HepG2 (cell line): ENCODE measurements around the gene SFXN5. TPM values are rescaled to one million over a fixed set of nuclear protein-coding genes. Genes with fewer than 3 reads are reported as not detected.

ENCODE experiments used
- ARNT2 ChIP-seq: sonication (generic); formaldehyde crosslinking; IDR thresholded peaks from 2 replicates; pipeline ENCODE4 v1.8.0; 2022; ENCODE audit warnings: mild to moderate bottlenecking, low read depth, missing genetic modification reagents, moderate library complexity
- CAMTA2 ChIP-seq: sonication (generic); formaldehyde crosslinking; IDR thresholded peaks from 2 replicates; pipeline ENCODE4 v1.4.0; 2020; ENCODE audit warnings: mild to moderate bottlenecking, missing genetic modification reagents, borderline replicate concordance
- DBP ChIP-seq: sonication (generic); formaldehyde crosslinking; IDR thresholded peaks from 2 replicates; pipeline ENCODE4 v1.4.0; 2020; ENCODE audit warnings: missing genetic modification reagents; ENCODE audit errors: not compliant biosample characterization
- EHMT2 ChIP-seq: fragments of 200-600 bp; sonication (generic); IDR thresholded peaks from 2 replicates; pipeline ENCODE4 v1.7.0; 2017; ENCODE audit warnings: antibody characterized with exemption, low read depth, low read length, borderline replicate concordance
- MED8 ChIP-seq: sonication (generic); formaldehyde crosslinking; IDR thresholded peaks from 2 replicates; pipeline ENCODE4 v1.8.1; 2023; ENCODE audit warnings: mild to moderate bottlenecking, missing genetic modification reagents; ENCODE audit not compliant: insufficient replicate concordance
- PHF20 ChIP-seq: sonication (generic); formaldehyde crosslinking; IDR thresholded peaks from 2 replicates; pipeline ENCODE4 v1.5.0; 2020; ENCODE audit warnings: mild to moderate bottlenecking, missing genetic modification reagents
- POGK ChIP-seq: sonication (generic); formaldehyde crosslinking; conservative IDR thresholded peaks from 2 replicates; pipeline ENCODE4 v1.8.0; 2022; ENCODE audit warnings: mild to moderate bottlenecking, moderate library complexity, missing genetic modification reagents
- RERE ChIP-seq: IDR thresholded peaks from 2 replicates; pipeline ENCODE4 v1.6.1; 2016; ENCODE audit warnings: low read depth, missing genetic modification reagents, missing compliant biosample characterization
- REXO4 ChIP-seq: sonication (generic); formaldehyde crosslinking; IDR thresholded peaks from 2 replicates; pipeline ENCODE4 v1.8.0; 2022; ENCODE audit warnings: missing genetic modification reagents, mild to moderate bottlenecking, borderline replicate concordance
- RFXAP ChIP-seq: sonication (generic); formaldehyde crosslinking; IDR thresholded peaks from 2 replicates; pipeline ENCODE4 v1.4.0; 2020; ENCODE audit warnings: missing genetic modification reagents, borderline replicate concordance
- SOX6 ChIP-seq, 2 experiments: fragments of 450-650 bp in 1 of 2; sonication (generic) in 1 of 2; formaldehyde crosslinking in 1 of 2; IDR thresholded peaks; 2 replicates each; pipeline versions ENCODE4 v1.4.0 to v1.6.1; 2017 to 2020; ENCODE audit warnings: antibody characterized with exemption in 1 of 2, mild to moderate bottlenecking in 1 of 2, missing genetic modification reagents in 1 of 2
- TGIF2 ChIP-seq: IDR thresholded peaks from 2 replicates; pipeline ENCODE4 v1.6.1; 2016; ENCODE audit warnings: control low read depth, missing compliant biosample characterization
- ZBTB42 ChIP-seq: sonication (generic); formaldehyde crosslinking; IDR thresholded peaks from 2 replicates; pipeline ENCODE4 v1.5.0; 2020; ENCODE audit warnings: mild to moderate bottlenecking, missing genetic modification reagents
- ZNF33A ChIP-seq: sonication (generic); formaldehyde crosslinking; IDR thresholded peaks from 2 replicates; pipeline ENCODE4 v1.5.1; 2020; ENCODE audit warnings: missing genetic modification reagents, mild to moderate bottlenecking, moderate library complexity, borderline replicate concordance
- ZNF7 ChIP-seq: IDR thresholded peaks from 2 replicates; pipeline ENCODE4 v1.6.1; 2016; ENCODE audit warnings: missing biosample characterization, missing genetic modification reagents
- ZNF710 ChIP-seq: sonication (generic); formaldehyde crosslinking; IDR thresholded peaks from 2 replicates; pipeline ENCODE4 v1.5.0; 2020; ENCODE audit warnings: mild to moderate bottlenecking, missing genetic modification reagents, borderline replicate concordance
- polyA plus RNA-seq, 8 experiments: library from polyadenylated mRNA; depleted of rRNA in 3 of 8; stranded (reverse) in 7 of 8; unstranded in 1 of 8; fragments of >200 nt; fragmentation: Illumina TruSeq in 4 of 8; extraction: Trizol in 4 of 8; gene quantifications; 2 replicates each; pipeline versions ENCODE4 v1.2.1 to v1.2.3, GENCODE V29; 2011 to 2016; ENCODE audit warnings: low read depth in 4 of 8, missing spikeins in 1 of 8, mixed read lengths in 1 of 8; ENCODE audit not compliant: insufficient read depth in 1 of 8
- total RNA-seq, 5 experiments: library from RNA; depleted of rRNA; stranded (reverse); fragments of >200 nt; fragmentation: Illumina TruSeq; extraction: Trizol; gene quantifications; 2 replicates each; pipeline ENCODE4 v1.2.3, GENCODE V29; 2016; ENCODE audit warnings: low read depth in 1 of 5
- TF ChIP-seq, protein P1 (sequence below): sonication (generic); formaldehyde crosslinking; IDR thresholded peaks from 2 replicates; pipeline ENCODE4 v1.8.0; 2022; ENCODE audit warnings: mild to moderate bottlenecking, missing genetic modification reagents, moderate library complexity
- TF ChIP-seq, protein P2 (sequence below): sonication (generic); formaldehyde crosslinking; IDR thresholded peaks from 2 replicates; pipeline ENCODE4 v1.4.0; 2020; ENCODE audit warnings: mild to moderate bottlenecking, missing genetic modification reagents

Gene SFXN5
- total and polyA plus RNA-seq, 2 of the 13 experiments (the other 11 are each of a cell fraction or from before 2014, with no cell fraction given): 34.9 to 37.4 TPM

DNA sequence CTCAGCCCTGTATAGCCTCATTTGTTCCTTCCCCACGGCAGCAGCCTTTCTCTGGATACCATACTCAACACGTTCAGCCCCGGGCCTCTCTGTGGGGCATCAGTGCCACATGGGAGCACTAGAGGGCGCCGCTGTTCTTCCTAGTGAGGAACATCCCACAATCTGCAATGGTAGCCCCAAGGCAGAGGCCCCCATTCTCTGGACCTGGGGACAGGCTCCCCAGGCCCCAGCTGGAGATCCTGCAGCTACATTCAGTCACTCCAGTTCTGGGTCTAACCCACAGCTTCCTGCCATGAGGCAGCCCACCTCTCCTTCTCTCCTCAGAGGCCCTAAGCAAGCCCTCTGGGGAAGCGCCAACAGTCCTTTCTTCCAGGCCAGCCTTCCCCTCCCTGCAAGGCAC, 14.2 kb upstream of the SFXN5 start (continued):
- TF ChIP-seq ZNF710: no peak
- no peak for TF ChIP-seq DBP
- no peak for TF ChIP-seq ZNF7 (CRISPR knock-in tag)
- TF ChIP-seq RFXAP: no peak
- TF ChIP-seq MED8 (CRISPR knock-in tag): no peak
- TF ChIP-seq, protein P1, sequence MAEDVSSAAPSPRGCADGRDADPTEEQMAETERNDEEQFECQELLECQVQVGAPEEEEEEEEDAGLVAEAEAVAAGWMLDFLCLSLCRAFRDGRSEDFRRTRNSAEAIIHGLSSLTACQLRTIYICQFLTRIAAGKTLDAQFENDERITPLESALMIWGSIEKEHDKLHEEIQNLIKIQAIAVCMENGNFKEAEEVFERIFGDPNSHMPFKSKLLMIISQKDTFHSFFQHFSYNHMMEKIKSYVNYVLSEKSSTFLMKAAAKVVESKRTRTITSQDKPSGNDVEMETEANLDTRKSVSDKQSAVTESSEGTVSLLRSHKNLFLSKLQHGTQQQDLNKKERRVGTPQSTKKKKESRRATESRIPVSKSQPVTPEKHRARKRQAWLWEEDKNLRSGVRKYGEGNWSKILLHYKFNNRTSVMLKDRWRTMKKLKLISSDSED (CRISPR knock-in tag): no peak
- TF ChIP-seq PHF20 (CRISPR knock-in tag): no peak
- no peak for TF ChIP-seq SOX6 (IDR thresholded peaks at IDR 0.05)
- no peak for TF ChIP-seq SOX6 (CRISPR knock-in tag; IDR thresholded peaks at IDR 0.05)
- TF ChIP-seq, protein P2, sequence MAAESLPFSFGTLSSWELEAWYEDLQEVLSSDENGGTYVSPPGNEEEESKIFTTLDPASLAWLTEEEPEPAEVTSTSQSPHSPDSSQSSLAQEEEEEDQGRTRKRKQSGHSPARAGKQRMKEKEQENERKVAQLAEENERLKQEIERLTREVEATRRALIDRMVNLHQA: no peak
- no peak for TF ChIP-seq ZBTB42 (CRISPR knock-in tag)
- TF ChIP-seq POGK (CRISPR knock-in tag): no peak
- TF ChIP-seq EHMT2: no peak
- TF ChIP-seq TGIF2 (CRISPR knock-in tag): no peak
- no peak for TF ChIP-seq ARNT2
- TF ChIP-seq CAMTA2 (CRISPR knock-in tag): no peak
- no peak for TF ChIP-seq ZNF33A (CRISPR knock-in tag)
- no peak for TF ChIP-seq REXO4 (CRISPR knock-in tag)
- TF ChIP-seq RERE: no peak
